WTC11 (cell line): ENCODE results near the gene DMXL1. TPM values are rescaled to one million over a fixed set of nuclear protein-coding genes. Genes with fewer than 3 reads are reported as not detected.
A peak's percentile ranks its signal among the peaks of the same experiment; 100 is the strongest.

Experiments used
- ATAC-seq: fragments of 200-7000 bp; cut with Tn5 transposase; 2 replicates; pipeline ENCODE4 v1.10.0; 2021; ENCODE audit warnings: mild to moderate bottlenecking, moderate library complexity
- CTCF ChIA-PET: fragments of 300-600 bp; sonication (Branson Sonifier 250); formaldehyde crosslinking; loops from one replicate; lab custom pipeline; 2021; ENCODE audit warnings: antibody characterized with exemption; lab: Charles Lee
- POLR2A ChIA-PET: fragments of 350-600 bp; sonication (Branson Sonifier 250); formaldehyde crosslinking; loops from one replicate; lab custom pipeline; 2021; ENCODE audit warnings: antibody characterized with exemption; lab: Charles Lee
- DNase-seq: peaks from one replicate; pipeline ENCODE4 v3.0.0; 2021; ENCODE audit warnings: low spot score
- H3K27ac Mint-ChIP-seq: 2 replicates; pipeline ENCODE4 v1.8.0; 2021; ENCODE audit warnings: mixed read lengths
- H3K27me3 Mint-ChIP-seq: 2 replicates; pipeline ENCODE4 v1.8.0; 2021; ENCODE audit warnings: low read depth, mild to moderate bottlenecking, moderate library complexity, mixed read lengths
- H3K36me3 Mint-ChIP-seq: 2 replicates; pipeline ENCODE4 v1.8.0; 2021; ENCODE audit warnings: mixed read lengths
- H3K4me1 Mint-ChIP-seq: 2 replicates; pipeline ENCODE4 v1.8.0; 2022; ENCODE audit warnings: mixed read lengths
- H3K4me3 Mint-ChIP-seq: 2 replicates; pipeline ENCODE4 v1.8.0; 2021; ENCODE audit warnings: mild to moderate bottlenecking, moderate library complexity, mixed read lengths
- H3K9me3 Mint-ChIP-seq: 2 replicates; pipeline ENCODE4 v1.8.0; 2021; ENCODE audit warnings: mixed read lengths
- ATF6 ChIP-seq: sonication (generic); formaldehyde crosslinking; IDR thresholded peaks from 2 replicates; pipeline ENCODE4 v1.8.1; 2023; ENCODE audit warnings: mild to moderate bottlenecking, missing genetic modification reagents
- CREB1 ChIP-seq: sonication (generic); formaldehyde crosslinking; IDR thresholded peaks from 2 replicates; pipeline ENCODE4 v1.8.0; 2023; ENCODE audit warnings: mild to moderate bottlenecking, missing genetic modification reagents
- ELF4 ChIP-seq: sonication (generic); formaldehyde crosslinking; IDR thresholded peaks from 2 replicates; pipeline ENCODE4 v1.8.1; 2022; ENCODE audit warnings: low read depth, mild to moderate bottlenecking, moderate library complexity, missing genetic modification reagents
- ESRRA ChIP-seq: sonication (generic); formaldehyde crosslinking; IDR thresholded peaks from 2 replicates; pipeline ENCODE4 v1.8.1; 2022; ENCODE audit warnings: mild to moderate bottlenecking, missing genetic modification reagents, borderline replicate concordance
- ETV6 ChIP-seq: sonication (generic); formaldehyde crosslinking; IDR thresholded peaks from 2 replicates; pipeline ENCODE4 v1.8.1; 2022; ENCODE audit warnings: mild to moderate bottlenecking, missing genetic modification reagents
- FOXP1 ChIP-seq: sonication (generic); formaldehyde crosslinking; IDR thresholded peaks from 2 replicates; pipeline ENCODE4 v1.8.0; 2022; ENCODE audit warnings: missing genetic modification reagents, mild to moderate bottlenecking, moderate library complexity, borderline replicate concordance
- GRHL2 ChIP-seq: fragments of 250-450 bp; sonication (Bioruptor Pico); IDR thresholded peaks from 2 replicates; pipeline ENCODE4 v1.8.0; 2022; ENCODE audit warnings: mild to moderate bottlenecking, moderate library complexity; ENCODE audit not compliant: insufficient replicate concordance, severe bottlenecking
- GTF2I ChIP-seq: fragments of 250-450 bp; sonication (Bioruptor Pico); conservative IDR thresholded peaks from 2 replicates; pipeline ENCODE4 v1.4.0; 2021; ENCODE audit warnings: mild to moderate bottlenecking
- JUN ChIP-seq: sonication (generic); formaldehyde crosslinking; IDR thresholded peaks from 2 replicates; pipeline ENCODE4 v1.8.0; 2023; ENCODE audit warnings: mild to moderate bottlenecking, missing genetic modification reagents
- MAX ChIP-seq: sonication (generic); formaldehyde crosslinking; IDR thresholded peaks from 2 replicates; pipeline ENCODE4 v1.8.0; 2022; ENCODE audit warnings: mild to moderate bottlenecking, missing genetic modification reagents
- RORB ChIP-seq: fragments of 250-450 bp; sonication (Bioruptor Pico); IDR thresholded peaks from 2 replicates; pipeline ENCODE4 v1.9.0; 2021; ENCODE audit warnings: mild to moderate bottlenecking
- STAT6 ChIP-seq: sonication (generic); formaldehyde crosslinking; conservative IDR thresholded peaks from 2 replicates; pipeline ENCODE4 v1.8.1; 2023; ENCODE audit warnings: mild to moderate bottlenecking, low read depth, missing genetic modification reagents, moderate library complexity
- TP53 ChIP-seq: sonication (generic); formaldehyde crosslinking; IDR thresholded peaks from 2 replicates; pipeline ENCODE4 v1.8.1; 2023; ENCODE audit warnings: mild to moderate bottlenecking, missing genetic modification reagents
- ZNF121 ChIP-seq: sonication (generic); formaldehyde crosslinking; IDR thresholded peaks from 2 replicates; pipeline ENCODE4 v1.8.0; 2023; ENCODE audit warnings: missing genetic modification reagents
- ZNF138 ChIP-seq: sonication (generic); formaldehyde crosslinking; conservative IDR thresholded peaks from 2 replicates; pipeline ENCODE4 v1.8.1; 2022; ENCODE audit warnings: mild to moderate bottlenecking, moderate library complexity, missing genetic modification reagents
- ZNF219 ChIP-seq: sonication (generic); formaldehyde crosslinking; IDR thresholded peaks from 2 replicates; pipeline ENCODE4 v1.8.0; 2023; ENCODE audit warnings: missing genetic modification reagents, mild to moderate bottlenecking, borderline replicate concordance
- ZNF396 ChIP-seq: fragments of 250-450 bp; sonication (Bioruptor Pico); IDR thresholded peaks from 2 replicates; pipeline ENCODE4 v1.8.0; 2021; ENCODE audit warnings: mild to moderate bottlenecking, moderate library complexity, borderline replicate concordance
- ZNF423 ChIP-seq: fragments of 250-450 bp; sonication (Bioruptor Pico); IDR thresholded peaks from 2 replicates; pipeline ENCODE4 v2.1.2; 2022; ENCODE audit warnings: mild to moderate bottlenecking, moderate library complexity
- ZNF671 ChIP-seq: fragments of 250-450 bp; sonication (Bioruptor Pico); IDR thresholded peaks from 2 replicates; pipeline ENCODE4 v1.8.0; 2021; ENCODE audit warnings: mild to moderate bottlenecking
- total RNA-seq: library from RNA; stranded (reverse); gene quantifications from 3 replicates; pipeline ENCODE4 v1.2.3, GENCODE V29; 2021
- TF ChIP-seq, protein P1 (sequence below): fragments of 200-600 bp; IDR thresholded peaks from 2 replicates; pipeline ENCODE4 v1.8.0; 2022; ENCODE audit warnings: antibody characterized with exemption
- TF ChIP-seq, protein P2 (sequence below): sonication (generic); formaldehyde crosslinking; IDR thresholded peaks from 2 replicates; pipeline ENCODE4 v1.8.1; 2023; ENCODE audit warnings: mild to moderate bottlenecking, missing genetic modification reagents, borderline replicate concordance
- TF ChIP-seq, protein P3 (sequence below): sonication (generic); formaldehyde crosslinking; IDR thresholded peaks from 2 replicates; pipeline ENCODE4 v1.8.0; 2022; ENCODE audit warnings: mild to moderate bottlenecking, missing genetic modification reagents

Gene DMXL1
- total RNA-seq, 1 experiment from 2014 or later: 43.7 TPM

DNA sequence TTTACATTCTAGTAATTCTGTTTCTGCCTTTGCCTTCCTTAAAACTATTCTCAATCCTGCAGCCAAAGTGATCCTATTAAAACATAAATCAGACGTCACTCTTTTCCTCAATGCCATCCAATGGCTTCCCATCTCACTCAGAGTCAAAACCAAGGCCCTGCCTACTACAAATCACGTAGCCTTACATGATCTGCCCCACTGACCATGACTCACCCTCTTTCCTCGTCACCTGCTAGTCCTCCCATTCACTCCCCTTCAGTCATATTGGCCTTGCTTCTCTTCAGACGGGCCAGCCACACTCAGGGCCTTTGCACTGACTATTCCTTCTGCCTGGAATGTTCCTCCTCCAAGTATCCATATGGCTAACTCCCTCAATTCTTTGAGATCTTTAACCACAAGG is 39.0 kb upstream of the DMXL1 start:
- ChIA-PET CTCF (no interaction called here), POLR2A (no interaction called here)
- no peaks in the 10 kb centered on the region for H3K27me3 Mint-ChIP-seq
- H3K27ac Mint-ChIP-seq: peak overlapping the region; percentile 19; the same call in 1 of the 2 replicates
- no peak overlapping the region for H3K4me3 Mint-ChIP-seq
- ATAC-seq: peak; percentile 57
- H3K36me3 Mint-ChIP-seq: no peaks in the 10 kb centered on the region
- no peak for DNase-seq
- no peaks in the 10 kb centered on the region for H3K9me3 Mint-ChIP-seq
- peaks cover 30% of the 10 kb centered on the region for H3K4me1 Mint-ChIP-seq
- TF ChIP-seq ESRRA (no peak), ZNF121 (CRISPR knock-in tag) (0 out of 2 replicates have a peak, but pooled peaks have one; percentile 20), ZNF219 (CRISPR knock-in tag) (no peak)

DNA sequence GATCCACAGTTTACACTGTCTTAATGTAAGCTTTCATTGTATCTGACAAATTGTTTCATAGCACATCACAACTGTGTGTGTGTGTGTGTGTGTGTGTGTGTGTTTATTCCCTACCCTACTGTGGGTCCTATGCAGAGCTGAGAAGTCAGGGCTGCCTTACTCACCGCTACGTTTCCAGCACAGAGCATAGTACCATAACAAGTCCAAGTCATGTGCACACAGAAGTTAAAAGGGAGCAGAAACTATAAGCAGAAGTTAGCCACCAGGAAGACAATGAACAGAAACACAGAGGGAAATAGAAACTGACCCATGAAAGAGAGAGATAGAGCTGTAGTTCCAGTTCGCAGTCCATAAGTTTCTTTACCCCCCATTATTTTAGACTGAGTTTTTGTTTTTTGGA is 38.2 kb upstream of the DMXL1 start:
- TF ChIP-seq ZNF396 (CRISPR knock-in tag): no peak
- no peak for TF ChIP-seq CREB1
- TF ChIP-seq ZNF219 (CRISPR knock-in tag): no peak
- no peak for TF ChIP-seq ETV6
- TF ChIP-seq MAX (CRISPR knock-in tag): no peak
- TF ChIP-seq JUN (CRISPR knock-in tag): no peak
- no peak for TF ChIP-seq GRHL2
- no peak for TF ChIP-seq RORB (CRISPR knock-in tag)
- TF ChIP-seq TP53: no peak
- no peak for TF ChIP-seq ATF6 (CRISPR knock-in tag)
- no peak for TF ChIP-seq STAT6 (CRISPR knock-in tag)
- TF ChIP-seq, protein P1, sequence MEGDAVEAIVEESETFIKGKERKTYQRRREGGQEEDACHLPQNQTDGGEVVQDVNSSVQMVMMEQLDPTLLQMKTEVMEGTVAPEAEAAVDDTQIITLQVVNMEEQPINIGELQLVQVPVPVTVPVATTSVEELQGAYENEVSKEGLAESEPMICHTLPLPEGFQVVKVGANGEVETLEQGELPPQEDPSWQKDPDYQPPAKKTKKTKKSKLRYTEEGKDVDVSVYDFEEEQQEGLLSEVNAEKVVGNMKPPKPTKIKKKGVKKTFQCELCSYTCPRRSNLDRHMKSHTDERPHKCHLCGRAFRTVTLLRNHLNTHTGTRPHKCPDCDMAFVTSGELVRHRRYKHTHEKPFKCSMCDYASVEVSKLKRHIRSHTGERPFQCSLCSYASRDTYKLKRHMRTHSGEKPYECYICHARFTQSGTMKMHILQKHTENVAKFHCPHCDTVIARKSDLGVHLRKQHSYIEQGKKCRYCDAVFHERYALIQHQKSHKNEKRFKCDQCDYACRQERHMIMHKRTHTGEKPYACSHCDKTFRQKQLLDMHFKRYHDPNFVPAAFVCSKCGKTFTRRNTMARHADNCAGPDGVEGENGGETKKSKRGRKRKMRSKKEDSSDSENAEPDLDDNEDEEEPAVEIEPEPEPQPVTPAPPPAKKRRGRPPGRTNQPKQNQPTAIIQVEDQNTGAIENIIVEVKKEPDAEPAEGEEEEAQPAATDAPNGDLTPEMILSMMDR: no peak
- no peak for TF ChIP-seq ZNF138 (CRISPR knock-in tag)
- no peak for TF ChIP-seq GTF2I (CRISPR knock-in tag)
- no peak for TF ChIP-seq FOXP1 (CRISPR knock-in tag)
- H3K27ac Mint-ChIP-seq: no peak overlapping the region
- H3K27me3 Mint-ChIP-seq: no peaks in the 10 kb centered on the region
- peaks cover 28% of the 10 kb centered on the region for H3K4me1 Mint-ChIP-seq
- ChIA-PET CTCF (no interaction called here), POLR2A (interaction anchor here (0.5 kb wide), 1 partner anchor 26 kb away, joined by 3 read pairs; no protein-coding TSS in a partner anchor)
- no peak overlapping the region for H3K4me3 Mint-ChIP-seq
- no peaks in the 10 kb centered on the region for H3K36me3 Mint-ChIP-seq
- DNase-seq (no peak), ATAC-seq (no peak)
- H3K9me3 Mint-ChIP-seq: no peaks in the 10 kb centered on the region

GRCh38 chr5:119033135-119033534 is 37.8 kb upstream of the DMXL1 start:
- no peaks in the 10 kb centered on the region for H3K27me3 Mint-ChIP-seq
- CTCF ChIA-PET: no interaction called here
- ATAC-seq (peak; percentile 74), DNase-seq (no peak)
- POLR2A ChIA-PET: no interaction called here
- H3K27ac Mint-ChIP-seq: peak overlapping the region; percentile 25; the same call in 1 of the 2 replicates
- H3K36me3 Mint-ChIP-seq: no peaks in the 10 kb centered on the region
- H3K4me3 Mint-ChIP-seq: no peak overlapping the region
- no peaks in the 10 kb centered on the region for H3K9me3 Mint-ChIP-seq
- peaks cover 27% of the 10 kb centered on the region for H3K4me1 Mint-ChIP-seq
- TF ChIP-seq, protein P2, sequence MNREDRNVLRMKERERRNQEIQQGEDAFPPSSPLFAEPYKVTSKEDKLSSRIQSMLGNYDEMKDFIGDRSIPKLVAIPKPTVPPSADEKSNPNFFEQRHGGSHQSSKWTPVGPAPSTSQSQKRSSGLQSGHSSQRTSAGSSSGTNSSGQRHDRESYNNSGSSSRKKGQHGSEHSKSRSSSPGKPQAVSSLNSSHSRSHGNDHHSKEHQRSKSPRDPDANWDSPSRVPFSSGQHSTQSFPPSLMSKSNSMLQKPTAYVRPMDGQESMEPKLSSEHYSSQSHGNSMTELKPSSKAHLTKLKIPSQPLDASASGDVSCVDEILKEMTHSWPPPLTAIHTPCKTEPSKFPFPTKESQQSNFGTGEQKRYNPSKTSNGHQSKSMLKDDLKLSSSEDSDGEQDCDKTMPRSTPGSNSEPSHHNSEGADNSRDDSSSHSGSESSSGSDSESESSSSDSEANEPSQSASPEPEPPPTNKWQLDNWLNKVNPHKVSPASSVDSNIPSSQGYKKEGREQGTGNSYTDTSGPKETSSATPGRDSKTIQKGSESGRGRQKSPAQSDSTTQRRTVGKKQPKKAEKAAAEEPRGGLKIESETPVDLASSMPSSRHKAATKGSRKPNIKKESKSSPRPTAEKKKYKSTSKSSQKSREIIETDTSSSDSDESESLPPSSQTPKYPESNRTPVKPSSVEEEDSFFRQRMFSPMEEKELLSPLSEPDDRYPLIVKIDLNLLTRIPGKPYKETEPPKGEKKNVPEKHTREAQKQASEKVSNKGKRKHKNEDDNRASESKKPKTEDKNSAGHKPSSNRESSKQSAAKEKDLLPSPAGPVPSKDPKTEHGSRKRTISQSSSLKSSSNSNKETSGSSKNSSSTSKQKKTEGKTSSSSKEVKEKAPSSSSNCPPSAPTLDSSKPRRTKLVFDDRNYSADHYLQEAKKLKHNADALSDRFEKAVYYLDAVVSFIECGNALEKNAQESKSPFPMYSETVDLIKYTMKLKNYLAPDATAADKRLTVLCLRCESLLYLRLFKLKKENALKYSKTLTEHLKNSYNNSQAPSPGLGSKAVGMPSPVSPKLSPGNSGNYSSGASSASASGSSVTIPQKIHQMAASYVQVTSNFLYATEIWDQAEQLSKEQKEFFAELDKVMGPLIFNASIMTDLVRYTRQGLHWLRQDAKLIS (CRISPR knock-in tag): no peak
- TF ChIP-seq ZNF423 (CRISPR knock-in tag): no peak
- TF ChIP-seq ELF4 (CRISPR knock-in tag): no peak
- TF ChIP-seq, protein P3, sequence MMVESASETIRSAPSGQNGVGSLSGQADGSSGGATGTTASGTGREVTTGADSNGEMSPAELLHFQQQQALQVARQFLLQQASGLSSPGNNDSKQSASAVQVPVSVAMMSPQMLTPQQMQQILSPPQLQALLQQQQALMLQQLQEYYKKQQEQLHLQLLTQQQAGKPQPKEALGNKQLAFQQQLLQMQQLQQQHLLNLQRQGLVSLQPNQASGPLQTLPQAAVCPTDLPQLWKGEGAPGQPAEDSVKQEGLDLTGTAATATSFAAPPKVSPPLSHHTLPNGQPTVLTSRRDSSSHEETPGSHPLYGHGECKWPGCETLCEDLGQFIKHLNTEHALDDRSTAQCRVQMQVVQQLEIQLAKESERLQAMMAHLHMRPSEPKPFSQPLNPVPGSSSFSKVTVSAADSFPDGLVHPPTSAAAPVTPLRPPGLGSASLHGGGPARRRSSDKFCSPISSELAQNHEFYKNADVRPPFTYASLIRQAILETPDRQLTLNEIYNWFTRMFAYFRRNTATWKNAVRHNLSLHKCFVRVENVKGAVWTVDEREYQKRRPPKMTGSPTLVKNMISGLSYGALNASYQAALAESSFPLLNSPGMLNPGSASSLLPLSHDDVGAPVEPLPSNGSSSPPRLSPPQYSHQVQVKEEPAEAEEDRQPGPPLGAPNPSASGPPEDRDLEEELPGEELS: no peak
- no peak for TF ChIP-seq ZNF671 (CRISPR knock-in tag)
